ENCODE measurements around the gene KLHL36.

DNA sequence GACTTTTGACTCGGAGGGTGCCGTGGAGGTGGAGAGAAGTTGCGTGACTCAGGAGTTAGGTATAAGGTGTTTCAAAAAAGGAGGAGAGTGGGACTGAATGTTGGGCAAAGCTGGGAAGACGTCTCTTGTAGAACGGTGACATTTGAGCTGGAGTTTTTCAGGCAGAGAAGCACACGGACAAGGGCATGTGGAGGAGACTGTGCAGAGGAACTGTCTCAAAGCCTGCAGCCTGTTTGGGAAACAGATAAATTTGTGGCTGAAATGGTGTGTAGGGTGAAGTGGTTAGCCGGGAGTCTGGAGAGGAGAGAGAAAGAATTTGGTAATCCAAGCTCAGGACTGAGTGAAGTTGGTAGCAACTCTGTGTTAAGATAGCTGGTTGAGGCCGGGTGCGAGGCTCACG lies 61.3 kb downstream of the KLHL36 start:
- TF ChIP-seq, protein P1, sequence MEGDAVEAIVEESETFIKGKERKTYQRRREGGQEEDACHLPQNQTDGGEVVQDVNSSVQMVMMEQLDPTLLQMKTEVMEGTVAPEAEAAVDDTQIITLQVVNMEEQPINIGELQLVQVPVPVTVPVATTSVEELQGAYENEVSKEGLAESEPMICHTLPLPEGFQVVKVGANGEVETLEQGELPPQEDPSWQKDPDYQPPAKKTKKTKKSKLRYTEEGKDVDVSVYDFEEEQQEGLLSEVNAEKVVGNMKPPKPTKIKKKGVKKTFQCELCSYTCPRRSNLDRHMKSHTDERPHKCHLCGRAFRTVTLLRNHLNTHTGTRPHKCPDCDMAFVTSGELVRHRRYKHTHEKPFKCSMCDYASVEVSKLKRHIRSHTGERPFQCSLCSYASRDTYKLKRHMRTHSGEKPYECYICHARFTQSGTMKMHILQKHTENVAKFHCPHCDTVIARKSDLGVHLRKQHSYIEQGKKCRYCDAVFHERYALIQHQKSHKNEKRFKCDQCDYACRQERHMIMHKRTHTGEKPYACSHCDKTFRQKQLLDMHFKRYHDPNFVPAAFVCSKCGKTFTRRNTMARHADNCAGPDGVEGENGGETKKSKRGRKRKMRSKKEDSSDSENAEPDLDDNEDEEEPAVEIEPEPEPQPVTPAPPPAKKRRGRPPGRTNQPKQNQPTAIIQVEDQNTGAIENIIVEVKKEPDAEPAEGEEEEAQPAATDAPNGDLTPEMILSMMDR (IDR thresholded peaks at IDR 0.05) = no peak
- TF ChIP-seq POLR2A (IDR thresholded peaks at IDR 0.05) (no peak), POLR2AphosphoS5 (IDR thresholded peaks at IDR 0.05) (no peak), EP300 (IDR thresholded peaks at IDR 0.05) (no peak)

Data from gastroesophageal sphincter (tissue), 3 donors.